ENCODE data around the gene MCC.

MCC gene

DNA sequence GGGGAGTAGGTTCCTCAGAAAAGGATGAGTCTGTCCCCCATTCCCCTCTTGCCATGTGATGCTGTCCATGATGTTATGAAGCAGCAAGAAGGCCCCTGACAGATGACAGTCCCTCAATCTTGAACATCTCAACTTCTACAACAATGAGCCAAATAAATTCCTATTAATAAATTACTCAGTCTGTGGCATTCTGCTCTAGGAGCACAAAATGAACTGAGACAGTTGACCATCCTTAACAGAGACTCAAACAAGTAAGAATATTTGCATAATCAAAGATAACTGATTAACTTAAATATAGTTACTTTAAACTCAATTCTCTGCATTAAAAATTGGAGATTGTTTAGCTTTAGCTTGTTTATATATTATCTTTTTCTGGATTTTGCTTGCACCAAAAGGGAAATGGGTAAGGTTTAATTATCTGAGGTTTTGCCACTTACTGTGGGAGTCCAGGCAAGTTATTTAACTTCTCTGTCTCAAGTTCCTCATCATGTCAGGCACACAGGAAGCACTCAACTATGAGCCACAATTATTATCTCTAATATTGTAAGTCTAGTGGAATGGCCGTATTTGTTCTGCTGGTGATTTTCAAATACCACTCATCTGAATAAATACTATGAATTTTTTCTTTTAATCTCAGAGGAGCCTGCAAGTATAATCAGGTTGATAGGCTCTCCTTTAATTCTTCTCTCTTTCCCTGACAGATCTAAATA is 216.4 kb downstream of the MCC start:
- no peak for DNase-seq (ENCODE audit: low read depth in 2 of 2)

DNA sequence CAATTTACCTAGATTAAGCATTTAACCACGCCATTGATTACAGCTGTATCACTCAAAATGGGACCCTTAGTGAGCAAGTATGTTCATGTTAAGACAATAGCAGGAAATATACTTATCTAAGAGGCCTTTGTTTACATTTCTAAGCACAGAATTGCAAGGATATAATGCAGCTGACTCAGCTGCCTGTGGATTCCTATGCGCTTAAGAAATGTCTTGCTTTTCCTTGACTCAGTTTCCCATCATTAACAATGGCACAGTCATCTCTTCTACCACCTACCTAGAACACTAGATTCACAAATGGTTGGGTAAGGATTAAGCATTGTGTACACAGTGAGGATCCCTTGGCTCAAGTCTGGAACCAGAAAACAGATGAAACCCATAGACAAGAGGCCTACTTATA is 217.2 kb downstream of the MCC start:
- DNase-seq (ENCODE audit: low read depth in 2 of 2), result no peak

DNA sequence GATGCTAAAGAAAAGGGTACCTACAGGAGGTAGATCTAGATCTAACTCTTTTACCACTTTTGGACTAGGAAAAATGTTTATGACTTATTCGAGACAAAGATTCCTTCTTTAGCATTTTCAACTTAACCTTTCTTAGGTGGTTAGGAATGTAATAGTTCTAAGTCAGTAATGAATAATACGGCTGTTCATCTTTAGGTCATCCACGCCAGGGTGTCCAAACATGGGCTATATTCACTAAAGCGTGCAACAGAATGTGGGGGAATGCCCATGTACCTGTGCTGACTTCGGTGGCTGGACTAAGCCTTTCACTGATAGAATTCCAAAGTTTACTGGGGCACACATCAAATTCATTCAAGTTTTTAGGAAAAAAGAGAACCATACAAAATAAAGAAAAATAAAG is 218.2 kb downstream of the MCC start:
- no peak for DNase-seq (ENCODE audit: low read depth in 2 of 2)

DNA sequence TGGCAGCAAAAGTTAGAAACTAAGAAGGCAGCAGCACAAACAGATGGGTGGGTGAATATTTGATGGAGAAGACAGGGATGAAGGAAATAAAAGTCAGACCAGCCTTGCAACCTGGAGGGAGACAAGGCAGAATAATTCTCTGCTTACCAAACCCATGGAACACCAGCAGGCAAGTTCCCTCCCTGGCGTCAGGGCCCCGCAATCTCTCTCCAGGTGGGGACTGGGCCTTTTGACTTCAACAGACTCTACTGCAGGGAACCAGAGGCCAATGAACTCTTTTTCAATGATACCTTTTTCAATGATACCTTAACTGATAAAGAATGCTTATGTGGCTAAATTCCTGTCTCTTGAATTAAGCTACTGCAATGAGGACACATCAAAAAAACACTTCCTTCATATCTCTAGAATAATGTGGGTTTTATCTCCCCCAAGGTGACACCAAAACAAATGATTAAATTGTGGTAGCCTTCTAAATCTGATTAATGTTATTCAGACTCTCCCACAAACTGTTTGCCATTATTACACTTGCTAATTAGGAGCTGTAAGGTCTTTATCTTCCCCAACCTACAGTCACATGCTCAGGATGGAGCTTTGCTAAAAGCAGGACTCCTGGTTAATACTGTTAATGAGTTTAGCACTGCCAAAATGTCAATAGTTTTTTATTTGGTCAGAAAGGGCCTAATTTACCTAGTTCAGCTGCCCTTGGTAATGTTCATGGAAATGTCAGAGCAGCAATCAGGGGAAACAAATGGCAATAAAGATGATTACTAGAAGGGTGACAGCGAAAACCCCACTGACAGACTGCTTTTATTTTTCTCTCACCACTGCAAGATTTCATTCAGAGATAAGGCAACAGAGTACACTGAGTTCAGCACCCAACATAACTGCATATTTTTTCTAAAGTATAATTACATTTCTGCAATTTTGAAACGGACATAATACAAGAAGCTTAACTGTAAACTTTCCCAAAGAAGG is 218.9 kb downstream of the MCC start:
- DNase-seq (ENCODE audit: low read depth in 2 of 2), result no peak

DNA sequence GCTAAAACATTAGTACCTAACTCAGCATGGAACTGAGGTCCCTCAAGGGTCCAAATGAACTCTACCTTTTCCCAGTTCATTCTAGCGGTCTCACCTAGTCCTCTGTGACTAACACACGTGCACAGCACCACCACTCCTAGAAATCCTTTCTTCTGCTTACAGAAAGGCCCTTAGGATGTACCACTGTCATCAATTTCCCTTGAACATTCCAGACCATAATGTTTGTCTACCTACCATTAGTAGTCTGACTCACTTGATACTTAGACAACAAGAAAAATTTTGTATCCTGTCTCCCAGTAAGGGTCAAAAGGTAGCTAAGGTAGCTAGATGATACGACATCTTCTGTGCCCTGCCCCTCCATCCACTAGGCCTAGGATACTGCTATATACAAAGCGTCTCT is 220.0 kb downstream of the MCC start:
- no peak for DNase-seq (ENCODE audit: low read depth in 2 of 2)

DNA sequence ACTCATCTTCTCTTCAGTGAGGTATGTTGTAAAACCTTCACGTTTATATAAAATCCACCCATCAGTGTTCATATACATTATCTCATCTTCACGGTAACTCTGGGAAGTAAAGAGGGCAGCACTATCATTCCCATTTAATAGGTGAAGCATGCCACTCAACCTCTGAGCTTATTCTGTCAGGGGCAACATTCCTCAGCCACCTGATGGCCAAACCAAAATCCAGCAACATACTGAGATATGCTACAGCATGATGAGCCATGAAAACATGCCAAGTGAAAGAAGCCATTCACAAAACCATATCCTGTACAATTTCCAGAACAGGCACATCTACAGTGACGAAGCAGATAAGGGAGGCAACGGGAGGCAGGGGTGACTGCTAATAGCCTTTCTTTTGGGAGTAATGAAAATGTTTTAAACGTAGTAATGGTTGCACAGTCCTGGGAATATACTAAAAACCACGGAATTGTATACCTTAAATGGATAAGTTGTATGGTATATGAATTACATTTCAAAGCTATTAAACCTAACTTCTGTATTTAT is 220.8 kb downstream of the MCC start:
- DNase-seq (ENCODE audit: low read depth in 2 of 2), result no peak

DNA sequence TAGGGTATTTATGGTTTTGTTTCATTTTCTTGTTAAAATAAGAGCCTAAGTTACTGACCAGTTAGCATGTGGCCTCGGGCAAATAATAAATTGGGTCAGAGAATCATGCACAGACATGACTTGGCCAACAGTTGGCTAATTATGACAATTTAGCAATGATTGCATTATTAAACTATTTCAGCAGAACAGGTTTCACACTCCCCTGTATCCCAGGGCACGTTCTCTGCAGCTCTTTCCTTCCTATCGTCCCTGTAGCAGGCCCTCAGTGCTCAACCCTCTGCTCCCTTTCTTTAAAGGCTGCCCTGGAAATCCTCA is 221.4 kb downstream of the MCC start:
- no peak for DNase-seq (ENCODE audit: low read depth in 2 of 2)

DNA sequence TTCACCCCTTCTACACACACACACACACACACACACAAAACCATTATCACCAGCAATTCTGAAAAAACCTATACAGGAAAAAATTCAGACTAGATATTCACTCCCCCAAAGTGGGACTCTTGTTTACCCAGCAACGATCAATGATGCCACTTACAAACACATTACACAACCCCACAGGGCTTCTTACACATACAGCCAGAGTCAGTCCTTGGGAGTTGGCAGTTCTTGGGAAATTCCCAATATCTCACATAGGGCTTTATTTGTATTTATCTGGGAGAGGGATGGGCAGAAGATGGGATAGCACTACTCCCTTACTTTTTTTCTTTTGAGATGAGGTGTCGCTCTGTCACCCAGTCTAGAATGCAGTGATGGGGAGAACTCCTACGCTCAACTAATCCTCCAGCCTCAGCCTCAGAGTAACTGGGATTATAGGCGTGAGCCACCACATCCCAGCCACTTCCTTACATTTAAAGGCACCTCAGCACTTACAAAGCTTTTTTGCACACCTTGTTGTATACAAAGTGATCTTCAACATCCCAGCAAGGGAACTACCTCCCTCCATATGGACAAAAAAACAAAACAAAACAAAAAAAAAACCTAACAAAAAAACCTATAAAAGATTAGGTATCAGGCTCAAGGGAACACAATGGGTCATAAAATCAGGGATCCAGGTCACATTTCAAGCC is 221.9 kb downstream of the MCC start:
- no peak for DNase-seq (ENCODE audit: low read depth in 2 of 2)

DNA sequence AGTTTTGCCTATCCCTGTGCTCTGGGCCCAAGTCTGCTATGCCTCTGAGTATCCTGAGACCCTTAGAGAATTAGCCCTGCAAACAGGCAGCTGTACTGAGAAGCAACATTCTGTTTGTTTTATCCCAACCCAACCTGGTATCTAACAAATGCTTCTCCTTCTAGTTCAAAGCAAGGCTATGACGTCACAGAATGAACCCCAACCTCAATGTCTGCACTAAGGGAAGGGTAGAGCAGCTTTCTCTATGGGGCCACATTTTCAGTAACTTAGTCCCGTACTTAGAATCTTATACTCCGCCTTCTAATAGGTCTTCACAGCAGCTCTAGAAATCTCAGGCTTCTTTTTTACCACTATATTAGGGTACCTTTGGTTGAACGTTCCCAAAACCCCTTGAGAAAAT is 223.1 kb downstream of the MCC start:
- DNase-seq (ENCODE audit: low read depth in 2 of 2), result no peak

DNA sequence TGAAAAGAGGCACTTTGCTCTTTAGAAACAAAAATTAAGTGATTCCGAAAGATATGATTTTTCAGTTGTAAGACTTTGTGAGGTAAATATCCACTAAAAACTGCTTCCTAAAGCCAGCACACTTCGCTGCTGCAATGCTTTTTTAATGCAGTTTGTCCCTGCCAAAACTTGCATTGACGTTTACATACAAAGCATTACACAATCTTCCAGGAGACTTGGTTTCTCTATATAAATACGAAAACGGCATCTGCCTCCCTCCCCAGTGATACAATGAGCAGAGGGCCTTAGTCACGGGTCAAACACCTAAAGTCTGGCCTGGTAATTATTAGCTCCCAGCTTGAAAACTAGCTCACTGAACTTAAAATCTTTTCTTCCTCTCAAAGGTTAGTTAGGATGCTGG is 224.2 kb downstream of the MCC start:
- no peak for DNase-seq (ENCODE audit: low read depth in 2 of 2)

DNA sequence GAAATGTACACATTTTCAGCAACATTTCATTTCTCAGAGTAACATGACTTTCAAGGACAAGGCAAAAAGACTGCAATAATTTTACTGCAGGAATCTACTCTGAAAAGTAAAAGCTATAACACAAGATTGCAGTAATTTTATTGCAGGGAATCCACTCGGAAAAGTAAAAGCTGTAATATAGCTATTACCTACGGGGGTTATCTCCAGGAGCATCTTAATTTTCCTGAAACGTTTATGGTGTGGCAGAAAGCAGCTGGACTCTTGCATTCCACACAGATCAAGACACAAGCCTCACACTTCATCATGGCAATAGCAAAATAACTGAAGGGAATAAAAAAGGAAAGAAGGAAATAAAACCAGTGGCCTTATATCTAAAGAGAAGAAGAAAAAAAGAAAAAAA is 224.7 kb downstream of the MCC start:
- no peak for DNase-seq (ENCODE audit: low read depth in 2 of 2)

DNA sequence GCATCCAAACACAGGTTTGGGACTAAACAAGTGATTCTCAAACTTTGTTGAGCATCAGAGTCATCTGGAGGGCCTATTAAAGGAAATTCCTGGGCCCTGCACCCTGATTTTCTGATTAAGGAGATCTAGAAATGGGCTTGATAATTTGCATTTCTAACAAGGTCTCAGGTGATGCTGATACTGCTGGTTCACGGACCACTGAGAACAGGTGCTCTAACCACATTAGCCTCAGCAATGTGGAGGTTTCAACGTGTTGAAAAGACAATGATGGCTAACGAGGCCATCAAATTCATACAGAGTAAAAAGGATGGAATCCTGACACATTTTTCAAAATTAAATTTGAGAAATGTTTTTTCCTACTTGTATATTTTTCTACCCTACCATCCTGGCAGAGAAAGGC is 225.6 kb downstream of the MCC start:
- DNase-seq (ENCODE audit: low read depth in 2 of 2), result no peak

DNA sequence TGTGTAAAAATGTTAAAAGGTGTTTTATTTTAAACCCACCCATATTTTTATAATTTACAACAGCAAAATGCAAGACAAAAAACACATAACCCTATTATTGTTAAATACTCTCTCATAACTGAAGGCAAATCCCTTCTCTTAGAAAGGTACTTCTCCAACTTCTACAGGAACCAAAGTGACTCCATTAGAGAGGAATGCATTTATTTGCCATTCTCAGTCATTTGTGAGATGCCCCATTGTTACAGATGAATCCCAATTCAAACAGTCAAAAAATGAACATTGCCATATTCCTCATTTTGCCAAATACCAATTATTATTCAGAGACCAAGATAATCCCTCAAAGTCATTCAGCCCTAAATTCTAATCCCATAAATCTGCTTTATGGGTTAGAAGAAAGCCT is 229.2 kb downstream of the MCC start:
- DNase-seq (ENCODE audit: low read depth in 2 of 2), result no peak

DNA sequence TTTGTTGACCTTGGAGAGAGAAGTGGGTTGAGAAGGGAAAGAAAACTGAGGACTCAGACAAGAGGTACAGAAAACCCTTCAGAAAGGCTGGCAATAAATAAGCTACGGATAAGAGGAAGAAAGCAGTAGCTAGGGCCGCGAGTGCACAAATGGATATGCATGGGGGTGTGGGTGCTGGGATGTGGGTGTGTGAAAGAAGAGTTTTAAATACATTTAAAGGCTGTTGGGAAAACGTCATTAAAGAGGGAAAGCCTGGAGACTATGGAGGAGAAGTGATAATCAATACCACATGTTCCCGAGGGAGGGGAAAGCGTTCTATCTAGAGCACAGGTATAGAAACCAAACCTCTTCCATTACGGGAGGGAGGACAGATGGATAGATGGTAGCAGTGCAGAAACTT is 230.7 kb downstream of the MCC start:
- no peak for DNase-seq (ENCODE audit: low read depth in 2 of 2)

DNA sequence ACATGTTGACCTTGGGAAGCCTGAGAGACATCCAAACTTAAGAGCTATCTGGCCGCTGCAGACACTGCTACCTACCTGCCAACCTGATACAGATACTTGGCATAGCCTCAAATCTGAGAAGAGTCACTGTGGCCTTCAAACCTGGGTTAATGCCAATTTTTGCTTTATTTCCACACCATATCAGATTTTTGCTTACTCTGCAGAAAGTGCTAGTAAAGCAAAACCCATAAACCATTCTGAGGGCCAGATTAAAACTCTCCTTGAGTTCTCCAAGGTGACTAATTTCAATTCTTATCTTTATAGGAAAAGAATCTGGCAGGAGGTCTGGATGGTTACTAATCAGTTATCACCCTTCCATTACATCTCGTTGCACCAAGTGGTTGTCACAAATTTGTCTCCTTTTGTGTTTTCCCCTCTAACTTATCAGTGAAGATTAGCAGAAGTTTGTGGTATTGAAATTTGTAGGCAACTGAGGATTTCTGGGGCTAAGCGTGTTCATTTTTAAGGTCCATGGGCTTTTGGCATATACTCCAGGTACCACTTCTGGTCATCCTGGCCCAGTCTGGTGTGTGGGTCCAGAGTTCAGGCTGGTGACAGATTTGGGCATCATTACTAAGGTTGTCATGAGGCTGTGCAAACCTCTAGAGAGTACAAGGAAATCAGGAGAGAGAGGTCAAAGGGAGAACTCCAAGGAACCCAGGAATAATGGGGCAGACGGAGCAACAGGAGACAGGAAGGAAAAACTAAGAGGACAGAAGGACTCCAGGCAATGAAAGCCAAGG is 231.4 kb downstream of the MCC start:
- no peak for DNase-seq (ENCODE audit: low read depth in 2 of 2)

DNA sequence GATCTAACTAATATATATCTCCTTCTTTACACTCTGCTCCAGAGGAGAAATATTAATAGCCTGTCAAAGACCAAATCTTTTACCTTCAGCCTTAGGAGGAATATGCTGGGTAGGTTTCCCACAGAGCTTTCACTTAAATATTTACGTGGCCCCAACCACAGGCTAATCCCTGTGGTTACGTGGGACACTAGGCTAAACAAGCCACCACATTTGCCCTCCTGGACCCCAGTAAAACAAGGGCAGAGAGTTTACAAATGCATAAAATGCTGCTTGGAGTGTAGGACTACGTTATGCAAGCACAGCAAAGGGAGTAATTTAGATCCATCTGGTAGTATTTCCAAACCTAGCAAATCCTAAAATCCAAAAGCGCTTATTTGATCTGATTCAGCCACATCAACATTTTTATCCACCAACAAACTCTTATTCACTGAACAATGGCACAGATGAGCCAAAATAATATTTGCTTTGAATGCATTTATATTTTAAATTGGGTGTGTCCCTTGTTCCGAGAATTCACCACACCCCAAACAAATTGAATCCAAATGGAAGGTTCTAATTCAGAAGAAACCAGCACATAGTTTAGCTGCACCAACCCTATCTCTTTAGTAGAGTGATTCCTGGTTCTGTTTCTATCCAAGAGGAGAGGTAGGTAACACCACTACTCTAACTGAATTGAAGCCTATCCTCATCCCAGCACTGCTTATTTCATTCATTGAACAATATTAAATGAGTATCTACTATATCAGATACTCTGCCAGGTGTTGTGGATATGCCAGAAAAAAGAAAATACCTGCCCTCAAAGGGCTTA is 232.5 kb downstream of the MCC start:
- no peak for DNase-seq (ENCODE audit: low read depth in 2 of 2)

DNA sequence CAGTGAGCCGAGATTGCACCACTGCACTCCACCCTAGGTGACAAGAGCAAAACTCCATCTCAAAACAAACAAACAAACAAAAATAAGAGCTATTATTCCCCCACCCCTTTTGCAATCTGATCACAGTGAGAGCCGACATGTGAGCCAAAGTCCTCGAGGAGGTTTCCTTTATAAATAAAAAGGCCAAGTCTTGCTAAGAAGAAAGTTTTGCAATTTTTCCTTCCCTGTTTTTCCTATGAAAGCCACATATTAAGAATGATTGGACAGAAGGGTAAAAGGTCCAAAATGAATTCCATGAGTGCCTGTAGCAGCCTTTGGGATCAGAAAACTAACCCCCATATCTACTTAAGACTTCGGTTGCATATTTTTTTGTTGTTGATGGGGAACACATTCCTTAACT is 233.1 kb downstream of the MCC start:
- no peak for DNase-seq (ENCODE audit: low read depth in 2 of 2)

DNA sequence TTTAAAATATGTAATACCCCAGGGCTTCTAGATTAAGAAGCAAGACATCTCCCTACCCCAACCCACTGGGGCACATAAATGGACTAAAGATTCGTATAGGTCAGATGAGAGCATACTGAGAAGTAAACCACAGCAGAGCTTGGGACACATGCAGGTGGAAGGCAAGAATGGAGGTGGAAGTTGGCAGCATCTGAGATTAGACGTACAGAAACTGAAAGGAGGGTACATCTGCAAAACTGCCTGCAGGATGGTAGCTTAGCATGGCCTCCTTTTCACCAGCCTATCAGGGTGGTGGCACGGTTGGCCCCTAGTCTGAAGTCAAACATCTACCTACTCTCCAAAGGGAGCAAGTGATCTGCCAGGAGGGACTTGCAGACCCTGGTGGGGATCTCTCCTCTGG is 235.2 kb downstream of the MCC start:
- DNase-seq (ENCODE audit: low read depth in 2 of 2), result no peak

DNA sequence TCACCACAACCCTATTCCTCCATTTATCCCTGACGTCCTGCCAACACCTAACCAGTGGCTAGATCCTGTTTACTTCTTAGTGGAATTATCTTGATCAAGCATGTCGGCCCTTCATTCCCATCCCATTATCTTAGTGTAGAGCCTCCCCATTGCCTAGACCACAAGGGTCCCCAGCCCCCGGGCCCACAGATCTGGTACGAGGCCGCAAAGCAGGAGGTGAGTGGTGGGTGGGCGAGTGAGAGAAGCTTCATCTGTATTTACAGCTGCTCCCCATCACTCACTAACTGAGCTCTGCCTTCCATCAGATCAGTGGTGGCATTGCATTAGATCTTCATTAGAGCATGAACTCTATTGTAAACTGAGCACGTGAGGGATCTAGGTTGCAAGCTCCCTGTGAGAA is 236.2 kb downstream of the MCC start:
- DNase-seq (ENCODE audit: low read depth in 2 of 2), result no peak

DNA sequence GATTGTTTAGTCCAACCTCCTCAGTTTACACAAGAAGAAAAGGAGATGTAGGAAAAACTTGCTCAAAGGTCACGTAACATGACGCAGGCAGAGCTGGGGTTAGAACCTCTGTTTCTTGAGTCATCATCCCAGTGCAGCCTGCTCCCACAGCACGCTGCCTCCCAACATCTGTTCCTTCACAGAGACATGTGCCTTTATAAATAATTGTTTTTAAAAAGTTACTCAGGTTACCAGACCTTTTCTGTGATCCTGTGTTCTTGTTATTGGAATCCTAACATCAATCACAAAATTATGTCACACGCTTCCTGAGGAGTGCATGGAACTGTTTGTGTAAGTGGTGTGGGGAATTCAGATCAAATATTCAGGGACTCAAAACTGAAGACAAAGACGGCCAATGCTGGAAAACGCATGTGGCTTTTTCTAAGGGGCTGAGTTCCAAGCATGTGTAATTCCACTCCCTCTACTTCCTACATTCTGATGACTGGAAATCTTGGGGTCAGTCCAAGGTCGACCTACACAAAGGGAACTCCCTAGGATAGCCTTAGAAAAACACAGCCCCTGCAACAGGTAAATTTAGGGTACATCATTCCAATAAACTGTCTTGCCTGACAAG is 237.8 kb downstream of the MCC start:
- peak in 1 of 2 experiments; percentile 56 for DNase-seq (ENCODE audit: low read depth in 2 of 2)

Measured in fibroblast of skin of left quadriceps (primary cell).